ENCODE results near the gene PHF1.
"Not testable (repeated sequence)": the region's sequence is repeated elsewhere in the genome, so short reads cannot be mapped to it uniquely, and the experiment has no call there.

PHF1 gene
- long read RNA-seq, transcript PHF1-202 (15 exons, 2,330 nt) = major isoform, 8 of 19 reads
- long read RNA-seq, partial matches to known transcripts = 1 of 19 reads
- long read RNA-seq, other reads (novel, unspliced or antisense) = 8 of 19 reads

DNA sequence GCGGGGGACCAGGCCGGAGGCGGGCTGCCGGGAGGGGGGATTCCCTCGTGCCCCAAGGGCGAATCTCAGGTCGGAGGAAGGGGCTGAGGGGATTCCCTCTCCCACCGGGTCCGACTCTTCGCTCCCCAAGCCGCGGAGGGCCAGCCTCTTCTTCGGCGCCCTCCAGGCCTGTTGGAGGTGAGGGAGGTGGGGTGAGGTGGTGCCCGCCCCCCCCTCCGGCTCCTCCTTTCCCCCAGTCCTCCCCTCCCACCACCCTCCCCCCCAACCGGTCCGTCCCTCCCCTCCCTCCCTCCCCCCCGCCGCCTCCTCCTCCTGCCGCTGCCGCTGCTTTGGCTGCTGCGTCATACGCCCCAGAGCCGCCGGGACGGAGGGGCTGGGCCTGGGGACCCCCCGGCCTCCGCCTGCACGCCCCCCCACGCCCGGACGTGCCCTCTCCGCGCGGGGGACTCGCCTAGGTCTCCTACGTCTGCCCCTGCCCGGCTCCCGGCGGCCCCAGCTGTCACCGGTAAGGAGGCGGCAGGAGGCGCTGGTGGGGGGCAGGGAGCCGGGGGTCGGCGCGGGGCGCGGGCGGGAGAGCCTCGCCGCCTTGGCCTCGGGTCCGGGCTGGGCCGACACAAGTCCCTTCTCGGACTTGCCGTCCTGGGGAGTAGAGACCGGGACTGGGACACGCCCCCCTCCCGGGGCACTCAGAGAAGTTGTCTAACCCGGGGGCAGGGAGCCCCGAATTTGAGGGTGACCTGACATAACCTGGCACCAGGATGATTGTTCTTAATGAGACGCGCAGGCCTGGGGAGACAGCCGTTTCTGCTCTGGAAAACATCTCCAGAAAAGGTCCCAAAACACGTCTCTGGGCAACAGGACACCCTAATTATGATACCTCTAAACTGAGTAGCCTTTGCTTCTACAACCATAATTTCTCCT lies at the start of gene PHF1:
TSS of gene PHF1 (plus strand) at position 304 of the 921 bp plus-strand sequence. CDS start 1,250 bp downstream, outside the sequence.
- Histone ChIP-seq H3K4me3 (replicated peaks; ENCODE audit: insufficient read depth, low read length) (peak within 1 kb of the TSS; percentile 69), H3K27me3 (ENCODE audit: insufficient read depth, poor library complexity, severe bottlenecking) (no peaks in the 10 kb centered on the region), H3K27ac (replicated peaks) (peak within 1 kb of the TSS; percentile 93)
- TF ChIP-seq SPI1 (IDR thresholded peaks at IDR 0.05; ENCODE audit: borderline replicate concordance, low read depth) = no peak
- TF ChIP-seq POLR2AphosphoS5 (IDR thresholded peaks at IDR 0.05; ENCODE audit: low read depth) = no peak
- no peak for TF ChIP-seq GABPA (IDR thresholded peaks at IDR 0.05; ENCODE audit: low read depth)
- TF ChIP-seq, protein P1, sequence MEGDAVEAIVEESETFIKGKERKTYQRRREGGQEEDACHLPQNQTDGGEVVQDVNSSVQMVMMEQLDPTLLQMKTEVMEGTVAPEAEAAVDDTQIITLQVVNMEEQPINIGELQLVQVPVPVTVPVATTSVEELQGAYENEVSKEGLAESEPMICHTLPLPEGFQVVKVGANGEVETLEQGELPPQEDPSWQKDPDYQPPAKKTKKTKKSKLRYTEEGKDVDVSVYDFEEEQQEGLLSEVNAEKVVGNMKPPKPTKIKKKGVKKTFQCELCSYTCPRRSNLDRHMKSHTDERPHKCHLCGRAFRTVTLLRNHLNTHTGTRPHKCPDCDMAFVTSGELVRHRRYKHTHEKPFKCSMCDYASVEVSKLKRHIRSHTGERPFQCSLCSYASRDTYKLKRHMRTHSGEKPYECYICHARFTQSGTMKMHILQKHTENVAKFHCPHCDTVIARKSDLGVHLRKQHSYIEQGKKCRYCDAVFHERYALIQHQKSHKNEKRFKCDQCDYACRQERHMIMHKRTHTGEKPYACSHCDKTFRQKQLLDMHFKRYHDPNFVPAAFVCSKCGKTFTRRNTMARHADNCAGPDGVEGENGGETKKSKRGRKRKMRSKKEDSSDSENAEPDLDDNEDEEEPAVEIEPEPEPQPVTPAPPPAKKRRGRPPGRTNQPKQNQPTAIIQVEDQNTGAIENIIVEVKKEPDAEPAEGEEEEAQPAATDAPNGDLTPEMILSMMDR (IDR thresholded peaks at IDR 0.05; ENCODE audit: insufficient read depth, low read length) = no peak
- TF ChIP-seq, protein P2, sequence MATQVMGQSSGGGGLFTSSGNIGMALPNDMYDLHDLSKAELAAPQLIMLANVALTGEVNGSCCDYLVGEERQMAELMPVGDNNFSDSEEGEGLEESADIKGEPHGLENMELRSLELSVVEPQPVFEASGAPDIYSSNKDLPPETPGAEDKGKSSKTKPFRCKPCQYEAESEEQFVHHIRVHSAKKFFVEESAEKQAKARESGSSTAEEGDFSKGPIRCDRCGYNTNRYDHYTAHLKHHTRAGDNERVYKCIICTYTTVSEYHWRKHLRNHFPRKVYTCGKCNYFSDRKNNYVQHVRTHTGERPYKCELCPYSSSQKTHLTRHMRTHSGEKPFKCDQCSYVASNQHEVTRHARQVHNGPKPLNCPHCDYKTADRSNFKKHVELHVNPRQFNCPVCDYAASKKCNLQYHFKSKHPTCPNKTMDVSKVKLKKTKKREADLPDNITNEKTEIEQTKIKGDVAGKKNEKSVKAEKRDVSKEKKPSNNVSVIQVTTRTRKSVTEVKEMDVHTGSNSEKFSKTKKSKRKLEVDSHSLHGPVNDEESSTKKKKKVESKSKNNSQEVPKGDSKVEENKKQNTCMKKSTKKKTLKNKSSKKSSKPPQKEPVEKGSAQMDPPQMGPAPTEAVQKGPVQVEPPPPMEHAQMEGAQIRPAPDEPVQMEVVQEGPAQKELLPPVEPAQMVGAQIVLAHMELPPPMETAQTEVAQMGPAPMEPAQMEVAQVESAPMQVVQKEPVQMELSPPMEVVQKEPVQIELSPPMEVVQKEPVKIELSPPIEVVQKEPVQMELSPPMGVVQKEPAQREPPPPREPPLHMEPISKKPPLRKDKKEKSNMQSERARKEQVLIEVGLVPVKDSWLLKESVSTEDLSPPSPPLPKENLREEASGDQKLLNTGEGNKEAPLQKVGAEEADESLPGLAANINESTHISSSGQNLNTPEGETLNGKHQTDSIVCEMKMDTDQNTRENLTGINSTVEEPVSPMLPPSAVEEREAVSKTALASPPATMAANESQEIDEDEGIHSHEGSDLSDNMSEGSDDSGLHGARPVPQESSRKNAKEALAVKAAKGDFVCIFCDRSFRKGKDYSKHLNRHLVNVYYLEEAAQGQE (IDR thresholded peaks at IDR 0.05; ENCODE audit: insufficient replicate concordance, low read depth) = no peak
- DNase-seq (ENCODE audit: low read depth in 1 of 2, low spot score in 1 of 2) = no peak

DNA sequence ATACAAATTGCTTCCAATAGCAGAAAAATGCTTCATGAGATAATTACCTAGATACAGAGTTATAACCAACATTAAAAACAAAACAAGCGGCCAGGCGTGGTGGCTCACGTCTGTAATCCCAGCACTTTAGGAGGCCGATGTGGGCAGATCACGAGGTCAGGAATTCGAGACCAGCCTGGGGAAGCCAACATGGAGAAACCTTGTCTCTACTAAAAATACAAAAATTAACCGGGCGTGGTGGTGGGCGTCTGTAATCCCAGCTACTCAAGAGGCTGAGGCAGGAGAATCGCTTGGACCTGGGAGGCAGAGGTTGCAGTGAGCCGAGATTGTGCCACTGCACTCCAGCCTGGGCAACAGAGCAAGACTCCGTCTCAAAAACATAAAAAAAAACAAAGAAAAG lies 47.3 kb upstream of the PHF1 start:
- H3K27ac ChIP-seq (replicated peaks); DNase-seq (ENCODE audit: low read depth in 1 of 2, low spot score in 1 of 2); H3K4me3 ChIP-seq (replicated peaks; ENCODE audit: insufficient read depth, low read length); H3K27me3 ChIP-seq (ENCODE audit: insufficient read depth, poor library complexity, severe bottlenecking): not testable (repeated sequence)

DNA sequence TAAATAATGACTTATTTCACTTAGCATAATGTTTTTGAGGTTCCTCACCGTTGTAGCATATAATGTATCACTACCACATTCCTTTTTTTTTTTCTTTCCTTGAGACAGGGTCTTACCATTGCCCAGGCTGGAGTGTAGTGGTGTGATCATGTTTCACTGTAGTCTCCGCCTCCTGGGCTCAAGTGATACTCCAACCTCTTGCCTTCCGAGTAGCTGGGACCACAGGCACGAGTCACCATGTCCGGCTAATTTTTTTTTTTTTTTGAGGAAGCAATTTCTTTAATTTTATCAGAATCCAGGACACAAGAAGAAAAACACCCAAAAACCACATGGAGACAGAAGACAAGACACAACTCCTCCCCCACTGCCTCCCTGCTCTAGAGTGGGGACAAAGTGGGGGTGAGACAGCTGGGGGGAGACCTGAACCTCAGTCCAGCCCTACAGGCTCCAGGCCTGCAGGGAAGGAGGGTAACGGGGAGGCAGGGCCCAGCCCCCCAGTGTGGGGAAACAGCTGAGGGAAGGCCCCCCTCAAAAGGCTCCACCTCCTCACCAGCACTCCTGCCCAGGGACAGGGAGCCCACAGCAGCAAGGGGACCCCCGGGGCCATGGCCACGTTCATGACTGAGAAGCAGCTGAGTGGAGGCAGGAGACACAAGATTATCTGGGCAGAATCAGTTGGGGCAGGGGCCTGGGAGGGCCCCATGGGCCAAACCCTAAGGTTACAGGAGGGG lies 46.2 kb upstream of the PHF1 start:
- not testable (repeated sequence) for DNase-seq (ENCODE audit: low read depth in 1 of 2, low spot score in 1 of 2); H3K27ac ChIP-seq (replicated peaks); H3K4me3 ChIP-seq (replicated peaks; ENCODE audit: insufficient read depth, low read length); H3K27me3 ChIP-seq (ENCODE audit: insufficient read depth, poor library complexity, severe bottlenecking)

DNA sequence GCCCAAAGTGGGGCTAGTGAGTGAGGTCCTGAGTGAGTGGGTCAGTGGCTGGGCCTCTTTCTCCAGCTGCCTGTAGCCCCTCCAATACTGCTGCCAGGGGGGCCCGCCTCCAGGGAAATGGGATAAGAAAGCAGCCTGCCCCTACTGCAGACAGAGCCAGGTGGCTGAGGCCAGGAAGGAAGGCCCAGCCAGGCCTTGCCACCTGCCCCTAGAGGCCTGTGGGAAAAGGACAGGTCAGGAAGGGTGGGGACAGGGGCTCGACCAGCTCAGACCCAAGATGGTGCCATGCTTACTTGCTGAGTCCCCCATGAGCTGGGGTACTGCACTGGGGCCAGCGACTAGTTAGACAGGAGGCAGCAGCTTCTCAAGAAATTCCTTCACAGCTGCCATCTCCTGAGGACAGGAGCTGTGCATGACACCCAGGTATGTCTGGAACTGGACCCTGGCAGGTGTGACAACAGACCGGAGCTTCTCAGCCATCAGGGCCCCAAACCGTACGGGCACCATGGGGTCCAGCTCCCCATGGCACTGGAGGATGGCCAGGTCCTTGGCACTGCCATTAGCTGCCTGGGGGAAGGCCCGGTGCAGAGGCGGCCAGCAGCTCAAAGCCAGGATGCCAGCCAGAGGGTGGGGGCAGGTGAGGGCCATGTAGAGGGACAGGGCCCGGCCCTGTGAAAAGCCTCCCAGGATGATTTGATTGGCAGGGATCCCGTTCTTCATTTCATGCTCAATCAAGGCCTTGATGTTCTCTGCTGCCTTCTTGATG lies 45.4 kb upstream of the PHF1 start:
- H3K4me3 ChIP-seq (replicated peaks; ENCODE audit: insufficient read depth, low read length); H3K27ac ChIP-seq (replicated peaks); DNase-seq (ENCODE audit: low read depth in 1 of 2, low spot score in 1 of 2); H3K27me3 ChIP-seq (ENCODE audit: insufficient read depth, poor library complexity, severe bottlenecking): not testable (repeated sequence)

DNA sequence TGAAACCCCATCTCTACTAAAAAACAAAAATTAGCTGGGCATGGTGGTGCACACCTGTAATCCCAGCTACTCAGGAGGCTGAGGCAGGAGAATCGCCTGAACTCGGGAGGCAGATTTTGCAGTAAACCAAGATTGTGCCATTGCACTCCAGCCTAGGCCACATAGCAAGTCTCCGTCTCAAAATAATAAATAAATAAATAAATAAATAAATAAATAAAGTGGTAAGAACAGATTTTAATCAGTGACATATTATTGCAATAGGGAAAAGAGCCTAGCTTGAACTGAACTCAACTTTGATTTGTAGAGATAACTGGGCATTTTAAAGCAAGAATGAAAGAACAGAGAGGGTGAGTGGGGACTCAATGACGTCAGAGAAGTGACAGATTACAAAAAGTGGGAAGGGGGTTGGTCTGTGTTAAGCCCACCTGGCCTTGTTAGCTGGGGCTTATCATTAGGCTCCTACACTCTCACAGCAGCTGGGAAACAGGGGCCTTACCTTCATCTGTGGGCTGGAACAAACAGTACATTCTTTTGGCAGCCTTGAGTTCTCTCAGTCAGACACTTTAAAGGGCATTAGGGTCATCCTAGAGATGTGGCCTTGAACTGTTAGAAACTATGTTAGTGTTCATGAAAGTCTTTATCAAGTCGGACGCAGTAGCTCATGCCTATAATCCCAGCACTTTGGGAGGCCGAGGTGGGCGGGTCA lies 43.7 kb upstream of the PHF1 start:
- no peak overlapping the region for H3K27ac ChIP-seq (replicated peaks)
- H3K27me3 ChIP-seq (ENCODE audit: insufficient read depth, poor library complexity, severe bottlenecking) = no peaks in the 10 kb centered on the region
- DNase-seq (ENCODE audit: low read depth in 1 of 2, low spot score in 1 of 2) = no peak
- TF ChIP-seq GABPA (IDR thresholded peaks at IDR 0.05; ENCODE audit: low read depth) (no peak), SPI1 (IDR thresholded peaks at IDR 0.05; ENCODE audit: borderline replicate concordance, low read depth) (no peak), POLR2AphosphoS5 (IDR thresholded peaks at IDR 0.05; ENCODE audit: low read depth) (no peak)
- TF ChIP-seq, protein P1 (IDR thresholded peaks at IDR 0.05; ENCODE audit: insufficient read depth, low read length) = no peak
- TF ChIP-seq, protein P2 (IDR thresholded peaks at IDR 0.05; ENCODE audit: insufficient replicate concordance, low read depth) = no peak
- no peak overlapping the region for H3K4me3 ChIP-seq (replicated peaks; ENCODE audit: insufficient read depth, low read length)

DNA sequence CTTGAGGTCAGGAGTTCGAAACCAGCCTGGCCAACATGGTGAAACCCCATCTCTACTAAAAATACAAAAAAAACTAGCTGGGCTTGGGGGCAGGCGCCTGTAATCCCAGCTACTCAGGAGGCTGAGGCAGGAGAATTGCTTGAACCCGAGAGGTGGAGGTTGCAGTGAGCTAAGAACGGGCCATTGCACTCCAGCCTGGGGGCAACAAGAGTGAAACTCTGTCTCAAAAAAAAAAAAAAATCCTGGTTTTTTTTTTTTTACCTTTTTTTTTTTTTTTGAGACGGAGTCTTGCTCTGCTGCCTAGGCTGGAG lies 43.1 kb upstream of the PHF1 start:
- H3K4me3 ChIP-seq (replicated peaks; ENCODE audit: insufficient read depth, low read length); DNase-seq (ENCODE audit: low read depth in 1 of 2, low spot score in 1 of 2); H3K27ac ChIP-seq (replicated peaks); H3K27me3 ChIP-seq (ENCODE audit: insufficient read depth, poor library complexity, severe bottlenecking): not testable (repeated sequence)

DNA sequence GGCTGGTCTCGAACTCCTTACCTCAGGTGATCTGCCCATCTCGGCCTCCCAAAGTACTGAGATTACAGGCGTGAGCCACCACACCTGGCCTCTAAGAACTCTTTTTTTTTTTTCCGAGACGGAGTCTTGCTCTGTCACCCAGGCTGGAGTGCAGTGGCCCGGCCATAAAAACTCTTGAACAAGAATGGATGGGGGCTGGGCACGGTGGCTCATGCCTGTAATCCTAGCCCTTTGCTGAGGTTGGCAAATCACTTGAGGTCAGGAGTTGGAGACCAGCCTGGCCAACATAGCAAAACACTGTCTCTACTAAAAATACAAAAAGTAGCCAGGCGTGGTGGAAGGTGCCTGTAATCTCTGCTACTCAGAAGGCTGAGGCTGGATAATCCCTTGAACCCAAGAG lies 38.9 kb upstream of the PHF1 start:
- not testable (repeated sequence) for DNase-seq (ENCODE audit: low read depth in 1 of 2, low spot score in 1 of 2); H3K4me3 ChIP-seq (replicated peaks; ENCODE audit: insufficient read depth, low read length); H3K27ac ChIP-seq (replicated peaks); H3K27me3 ChIP-seq (ENCODE audit: insufficient read depth, poor library complexity, severe bottlenecking)
